ENCODE data around the gene OR2Y1. TPM values are rescaled to one million over a fixed set of nuclear protein-coding genes. Genes with fewer than 3 reads are reported as not detected.
A peak's percentile ranks its signal among the peaks of the same experiment; 100 is the strongest.
"Not testable (repeated sequence)": the region's sequence is repeated elsewhere in the genome, so short reads cannot be mapped to it uniquely, and the experiment has no call there.

OR2Y1 gene
- total RNA-seq, result not detected
- long read RNA-seq, result 0 reads

GRCh38 chr5:180739958-180740357 lies at the start of gene OR2Y1:
OR2Y1 (minus strand) TSS chr5:180740058; CDS start chr5:180740058, 0 bp downstream.
- H3K9me3 ChIP-seq, result no peaks in the 10 kb centered on the region
- H3K4me3 ChIP-seq, result no peak within 1 kb of the TSS
- TF ChIP-seq CTCF (IDR thresholded peaks at IDR 0.05), result no peak
- no peak for TF ChIP-seq POLR2A (IDR thresholded peaks at IDR 0.05)
- intact Hi-C loops (cut with DNase I), result no loop called here
- no peaks in the 10 kb centered on the region for H3K4me1 ChIP-seq
- no peak within 1 kb of the TSS for H3K27ac ChIP-seq
- H3K36me3 ChIP-seq, result no peaks in the 10 kb centered on the region
- 50% methylated on average over 2 of the region's 2 CpGs for WGBS (ENCODE audit: insufficient coverage, low coverage, low lambda C conversion rate, missing lambda C conversion rate)
- no peaks in the 10 kb centered on the region for H3K27me3 ChIP-seq
- DNase-seq (no peak), ATAC-seq (no peak)

GRCh38 chr5:180788651-180789410 lies 49.0 kb upstream of the OR2Y1 start:
- H3K36me3 ChIP-seq, result peaks cover 0 to 37% (median 21%) of the 10 kb centered on the region in 4 donors
- H3K9me3 ChIP-seq, H3K27ac ChIP-seq, ATAC-seq, DNase-seq, H3K4me3 ChIP-seq, H3K27me3 ChIP-seq: not testable (repeated sequence)
- intact Hi-C loops (cut with DNase I), result loop anchor here in 1 of 2 donors (5.0 kb wide), 1 partner anchor 68 kb away; no protein-coding TSS in a partner anchor
- WGBS (ENCODE audit: insufficient coverage, low coverage, low lambda C conversion rate, missing lambda C conversion rate), result 81% methylated on average over 16 of the region's 19 CpGs
- peaks cover 0 to 11% (median 0%) of the 10 kb centered on the region in 4 donors for H3K4me1 ChIP-seq

- ATAC-seq (no peak), DNase-seq (no peak)
- intact Hi-C loops (cut with DNase I), result loop anchor here in 1 of 2 donors (5.0 kb wide), 1 partner anchor 69 kb away; no protein-coding TSS in a partner anchor
- no peak overlapping the region for H3K4me3 ChIP-seq
- TF ChIP-seq POLR2A (IDR thresholded peaks at IDR 0.05), result no peak
- H3K36me3 ChIP-seq, result peaks cover 0 to 34% (median 21%) of the 10 kb centered on the region in 4 donors
- no peaks in the 10 kb centered on the region for H3K9me3 ChIP-seq
- peak overlapping the region in 1 of 3 donors; percentile 51 for H3K27ac ChIP-seq
- 78% methylated on average over 12 of the region's 20 CpGs for WGBS (ENCODE audit: insufficient coverage, low coverage, low lambda C conversion rate, missing lambda C conversion rate)
- H3K27me3 ChIP-seq, result no peaks in the 10 kb centered on the region
- H3K4me1 ChIP-seq, result peaks cover 0 to 11% (median 0%) of the 10 kb centered on the region in 4 donors
Observed at GRCh38 chr5:180787711-180788431, 48.0 kb upstream of the OR2Y1 start.

- intact Hi-C loops (cut with DNase I), result loop anchor here in 1 of 2 donors (5.0 kb wide), 1 partner anchor 71 kb away; no protein-coding TSS in a partner anchor
- Histone ChIP-seq H3K27me3 (no peaks in the 10 kb centered on the region), H3K36me3 (peaks cover 0 to 23% (median 15%) of the 10 kb centered on the region in 4 donors), H3K4me1 (peaks cover 0 to 11% (median 0%) of the 10 kb centered on the region in 4 donors), H3K4me3 (no peak overlapping the region), H3K27ac (peak overlapping the region; percentile 37 to 51 (median 40)), H3K9me3 (no peaks in the 10 kb centered on the region)
- no peak for DNase-seq
- ATAC-seq, result peak; percentile 23 to 52 (median 30)
- WGBS (ENCODE audit: insufficient coverage, low coverage, low lambda C conversion rate, missing lambda C conversion rate), result 41% methylated on average over 8 of the region's 21 CpGs
- TF ChIP-seq POLR2A (IDR thresholded peaks at IDR 0.05), result no peak
- TF ChIP-seq CTCF (IDR thresholded peaks at IDR 0.05), result no peak
Observed at GRCh38 chr5:180786531-180787398, 46.9 kb upstream of the OR2Y1 start.

GRCh38 chr5:180785794-180786221 lies 46.0 kb upstream of the OR2Y1 start:
- WGBS (ENCODE audit: insufficient coverage, low coverage, low lambda C conversion rate, missing lambda C conversion rate), result 24% methylated on average over 5 of the region's 5 CpGs
- intact Hi-C loops (cut with DNase I), result loop anchor here in 1 of 2 donors (5.0 kb wide), 1 partner anchor 71 kb away; no protein-coding TSS in a partner anchor
- Histone ChIP-seq H3K9me3 (no peaks in the 10 kb centered on the region), H3K27me3 (no peaks in the 10 kb centered on the region), H3K4me1 (peaks cover 0 to 11% (median 0%) of the 10 kb centered on the region in 4 donors), H3K36me3 (peaks cover 0 to 14% (median 10%) of the 10 kb centered on the region in 4 donors), H3K4me3 (no peak overlapping the region), H3K27ac (peak overlapping the region; percentile 37 to 51 (median 40))
- DNase-seq (no peak), ATAC-seq (peak; percentile 7 to 16 (median 12))
- TF ChIP-seq CTCF (IDR thresholded peaks at IDR 0.05) (no peak), POLR2A (IDR thresholded peaks at IDR 0.05) (no peak)
